A549 (cell line): ENCODE measurements around the gene CXCL12.

Source experiments
- CTCF ChIP-seq: fragments of >200 bp; sonication (Bioruptor Twin); formaldehyde crosslinking; IDR thresholded peaks from 3 replicates; pipeline ENCODE4 v1.5.1; 2016
- EP300 ChIP-seq, 2 experiments: fragments of >200 bp; sonication (Bioruptor Twin); formaldehyde crosslinking; IDR thresholded peaks; 2 replicates in 1 of 2; 3 replicates in 1 of 2; pipeline ENCODE4 v1.6.1; 2016 to 2017
- KDM5A ChIP-seq: fragments of 200-600 bp; sonication (generic); IDR thresholded peaks from 2 replicates; pipeline ENCODE4 v1.6.1; 2016; ENCODE audit warnings: antibody characterized with exemption, mild to moderate bottlenecking
- MAX ChIP-seq: IDR thresholded peaks from 2 replicates; pipeline ENCODE4 v1.6.1; 2012
- POLR2A ChIP-seq: IDR thresholded peaks from 2 replicates; pipeline ENCODE4 v1.6.1; 2012; ENCODE audit warnings: mild to moderate bottlenecking, low read length
- RAD21 ChIP-seq, 2 experiments: fragments of >200 bp in 1 of 2; sonication (Bioruptor Twin) in 1 of 2; formaldehyde crosslinking in 1 of 2; IDR thresholded peaks in 1 of 2; conservative IDR thresholded peaks in 1 of 2; 2 replicates in 1 of 2; 3 replicates in 1 of 2; pipeline ENCODE4 v1.6.1; 2012 to 2018; ENCODE audit warnings: inconsistent platforms in 1 of 2
- REST ChIP-seq: fragments of 200-600 bp; sonication (generic); IDR thresholded peaks from 2 replicates; pipeline ENCODE4 v1.6.1; 2016; ENCODE audit warnings: antibody characterized with exemption, mild to moderate bottlenecking, moderate library complexity
- SMC3 ChIP-seq: fragments of >200 bp; sonication (Bioruptor Twin); formaldehyde crosslinking; IDR thresholded peaks from 3 replicates; pipeline ENCODE4 v1.6.1; 2018; ENCODE audit warnings: inconsistent platforms
- TP53 ChIP-seq: fragments of 250-450 bp; sonication (Bioruptor Pico); IDR thresholded peaks from 2 replicates; pipeline ENCODE4 v1.5.0; 2021; ENCODE audit warnings: mild to moderate bottlenecking, moderate library complexity
- ZC3H11A ChIP-seq: fragments of 450-650 bp; IDR thresholded peaks from 2 replicates; pipeline ENCODE4 v1.6.1; 2014; ENCODE audit warnings: antibody characterized with exemption, mild to moderate bottlenecking

GRCh38 chr10:44330431-44330830 is 54.5 kb downstream of the CXCL12 start:
- TF ChIP-seq CTCF (no peak), ZC3H11A (no peak), EP300 (IDR thresholded peaks at IDR 0.05) (no peak), REST (no peak), POLR2A (no peak), RAD21 (conservative IDR thresholded peaks at IDR 0.05 in 1 of 2, IDR thresholded peaks at IDR 0.05 in 1 of 2) (no peak), MAX (no peak), KDM5A (no peak), SMC3 (no peak), TP53 (CRISPR knock-in tag) (no peak)
